ENCODE results near the gene S100A4. TPM values are rescaled to one million over a fixed set of nuclear protein-coding genes. Genes with fewer than 3 reads are reported as not detected.
A peak's percentile ranks its signal among the peaks of the same experiment; 100 is the strongest.

The S100A4 gene
- total RNA-seq, 4 donors from 2014 or later, result 40.8 to 138 (median 78.6) TPM

- Histone ChIP-seq H3K4me1 (peaks cover 34 to 59% (median 40%) of the 10 kb centered on the region in 4 donors), H3K36me3 (no peaks in the 10 kb centered on the region), H3K9me3 (no peaks in the 10 kb centered on the region), H3K27ac (no peak overlapping the region), H3K4me3 (no peak overlapping the region), H3K27me3 (no peaks in the 10 kb centered on the region)
- in situ Hi-C loops (cut with MboI; ENCODE audit: low pct_ligation_motif_present in 1 of 4, low pct_unique_long_range_greater_than_20kb in 1 of 4, low sequenced_read_pairs in 3 of 4) (loop anchor here in 2 of 4 donors (5.0 kb wide), 1 partner anchor 57 kb away; no protein-coding TSS in a partner anchor), intact Hi-C loops (cut with DNase I; ENCODE audit: low total_unique reads) (loop anchor here (5.0 kb wide), 1 partner anchor 57 kb away; no protein-coding TSS in a partner anchor)
- no peak for TF ChIP-seq EP300 (IDR thresholded peaks at IDR 0.05; ENCODE audit: low read depth)
- TF ChIP-seq POLR2A (IDR thresholded peaks at IDR 0.05), result no peak
- DNase-seq, result no peak
- 60 to 85% methylated on average over 1 to 8 of the region's 8 CpGs for WGBS, 2 donors (ENCODE audit: low coverage in 1 of 2)
These were observed 23.9 kb upstream of the S100A4 start for GRCh38 chr1:153569465-153569864.

DNA sequence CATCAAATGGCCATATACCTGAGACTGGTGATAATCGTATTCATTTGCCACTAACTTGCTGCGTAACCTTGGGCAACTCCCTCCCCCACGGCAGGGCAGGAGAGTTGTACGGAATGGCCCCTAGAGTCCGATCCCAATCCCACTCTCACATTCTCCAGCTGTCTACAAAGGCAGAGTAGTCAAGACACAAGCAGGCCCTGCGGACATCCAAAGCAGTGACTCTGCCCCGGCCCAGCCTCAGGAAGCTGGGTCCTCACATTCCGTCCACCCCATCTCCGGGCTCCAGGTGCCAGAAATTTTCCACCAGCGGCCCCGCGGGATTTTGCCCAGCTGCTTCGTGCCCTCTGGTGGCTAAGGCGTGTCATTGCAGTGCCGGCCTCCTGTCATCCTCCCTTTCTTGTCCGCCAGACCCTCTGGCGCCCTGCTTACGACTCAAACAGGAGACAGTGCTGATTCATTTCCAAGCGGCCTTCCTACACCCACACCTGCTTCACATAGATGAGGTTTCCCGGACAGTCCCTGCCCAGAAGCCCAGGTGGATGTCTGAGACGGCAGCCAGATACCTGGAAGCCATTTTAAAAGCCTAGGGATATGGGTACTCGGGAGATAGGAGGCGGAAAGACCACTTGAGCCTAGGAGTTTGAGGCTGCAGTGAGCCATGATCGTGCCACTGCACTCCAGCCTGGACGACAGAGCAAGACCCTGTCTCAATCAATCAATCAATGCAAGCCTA is 22.9 kb upstream of the S100A4 start:
- no peaks in the 10 kb centered on the region for H3K9me3 ChIP-seq
- no peaks in the 10 kb centered on the region for H3K27me3 ChIP-seq
- no peaks in the 10 kb centered on the region for H3K36me3 ChIP-seq
- peak; percentile 92 for DNase-seq
- peak overlapping the region in 2 of 4 donors; percentile 8 to 34 for H3K4me3 ChIP-seq
- WGBS, 2 donors (ENCODE audit: low coverage in 1 of 2), result 8% methylated on average over 25 of the region's 25 CpGs; no CpG with 5 or more reads in 1 of the 2 donors
- intact Hi-C loops (cut with DNase I; ENCODE audit: low total_unique reads), result loop anchor here (1.0 to 5.0 kb wide), 2 partner anchors 35 to 56 kb away; no protein-coding TSS in a partner anchor
- peaks cover 34 to 58% (median 40%) of the 10 kb centered on the region in 4 donors for H3K4me1 ChIP-seq
- TF ChIP-seq POLR2A (IDR thresholded peaks at IDR 0.05), result peak; percentile 32
- TF ChIP-seq POLR2AphosphoS5 (IDR thresholded peaks at IDR 0.05), result peak in 2 of 3 donors; percentile 44 to 51
- TF ChIP-seq EP300 (IDR thresholded peaks at IDR 0.05; ENCODE audit: low read depth), result no peak
- peak; percentile 99 to 100 (median 99) for TF ChIP-seq CTCF (IDR thresholded peaks at IDR 0.05)
- in situ Hi-C loops (cut with MboI; ENCODE audit: low pct_ligation_motif_present in 1 of 4, low pct_unique_long_range_greater_than_20kb in 1 of 4, low sequenced_read_pairs in 3 of 4), result loop anchor here in 2 of 4 donors (5.0 kb wide), 1 partner anchor 56 kb away; no protein-coding TSS in a partner anchor
- peak overlapping the region; percentile 93 to 97 (median 94) for H3K27ac ChIP-seq

DNA sequence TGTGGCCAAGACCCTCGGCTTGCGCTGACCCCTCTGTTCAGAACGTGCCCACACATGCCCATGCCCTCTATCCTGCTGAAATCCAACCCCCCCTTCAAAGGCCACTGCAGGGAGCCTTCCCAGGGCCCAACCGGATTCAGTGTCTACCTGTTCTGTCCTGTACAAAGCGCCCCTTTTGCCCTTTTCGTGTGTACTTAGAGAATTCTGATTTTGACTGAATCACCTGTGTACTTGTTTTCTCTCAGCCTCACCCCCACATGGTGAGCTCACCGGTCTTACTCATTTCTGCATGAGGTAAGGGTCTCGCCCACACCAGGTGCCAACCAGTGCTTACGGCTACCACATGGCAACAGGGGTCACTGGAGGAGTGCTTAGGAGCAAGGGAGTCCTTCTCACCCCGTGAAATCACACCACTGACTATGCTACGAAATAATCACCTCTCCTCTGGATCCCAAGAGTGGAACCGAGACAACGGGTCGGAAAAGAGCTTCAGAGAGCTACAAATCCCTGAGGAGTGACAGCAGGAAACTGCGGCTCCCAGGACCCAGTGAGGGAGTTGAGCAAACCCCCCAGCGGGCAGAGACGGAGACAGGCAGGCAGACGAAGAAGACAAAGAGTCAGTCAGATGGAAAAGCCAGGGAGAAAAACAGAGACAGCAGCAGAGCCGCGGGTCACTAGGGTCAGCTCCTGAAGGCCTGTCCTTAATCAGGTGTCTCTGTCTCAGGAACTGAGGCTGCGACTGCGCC is 22.2 kb upstream of the S100A4 start:
- Histone ChIP-seq H3K4me3 (peak overlapping the region in 2 of 4 donors; percentile 8 to 34), H3K4me1 (peaks cover 33 to 50% (median 38%) of the 10 kb centered on the region in 4 donors), H3K27me3 (no peaks in the 10 kb centered on the region), H3K27ac (peak overlapping the region; percentile 93 to 97 (median 94)), H3K36me3 (no peaks in the 10 kb centered on the region), H3K9me3 (no peaks in the 10 kb centered on the region)
- in situ Hi-C loops (cut with MboI; ENCODE audit: low pct_ligation_motif_present in 1 of 4, low pct_unique_long_range_greater_than_20kb in 1 of 4, low sequenced_read_pairs in 3 of 4) (loop anchor here in 2 of 4 donors (5.0 kb wide), 1 partner anchor 55 kb away; no protein-coding TSS in a partner anchor), intact Hi-C loops (cut with DNase I; ENCODE audit: low total_unique reads) (loop anchor here (1.0 to 5.0 kb wide), 2 partner anchors 34 to 55 kb away; no protein-coding TSS in a partner anchor)
- no peak for DNase-seq
- TF ChIP-seq POLR2A (IDR thresholded peaks at IDR 0.05), result no peak
- TF ChIP-seq CTCF (IDR thresholded peaks at IDR 0.05), result no peak
- no peak for TF ChIP-seq EP300 (IDR thresholded peaks at IDR 0.05; ENCODE audit: low read depth)
- TF ChIP-seq POLR2AphosphoS5 (IDR thresholded peaks at IDR 0.05), result no peak
- WGBS, 2 donors (ENCODE audit: low coverage in 1 of 2), result 79 to 86% methylated on average over 10 to 22 of the region's 22 CpGs

GRCh38 chr1:153566414-153567371 is 21.1 kb upstream of the S100A4 start:
- DNase-seq, result peak; percentile 97
- intact Hi-C loops (cut with DNase I; ENCODE audit: low total_unique reads) (loop anchor here (5.0 kb wide), 1 partner anchor 54 kb away; no protein-coding TSS in a partner anchor), in situ Hi-C loops (cut with MboI; ENCODE audit: low pct_ligation_motif_present in 1 of 4, low pct_unique_long_range_greater_than_20kb in 1 of 4, low sequenced_read_pairs in 3 of 4) (loop anchor here in 2 of 4 donors (5.0 kb wide), 1 partner anchor 54 kb away; no protein-coding TSS in a partner anchor)
- WGBS, 2 donors (ENCODE audit: low coverage in 1 of 2), result 38 to 92% methylated on average over 5 to 16 of the region's 16 CpGs
- Histone ChIP-seq H3K27ac (peak overlapping the region; percentile 93 to 97 (median 94)), H3K9me3 (no peaks in the 10 kb centered on the region), H3K27me3 (no peaks in the 10 kb centered on the region), H3K36me3 (no peaks in the 10 kb centered on the region), H3K4me3 (no peak overlapping the region), H3K4me1 (peaks cover 30 to 43% (median 35%) of the 10 kb centered on the region in 4 donors)
- peak; percentile 84 for TF ChIP-seq EP300 (IDR thresholded peaks at IDR 0.05; ENCODE audit: low read depth)
- TF ChIP-seq POLR2A (IDR thresholded peaks at IDR 0.05), result peak; percentile 92
- TF ChIP-seq POLR2AphosphoS5 (IDR thresholded peaks at IDR 0.05), result peak; percentile 92 to 94 (median 94)
- no peak for TF ChIP-seq CTCF (IDR thresholded peaks at IDR 0.05)

Measured in transverse colon (tissue), 4 donors.